ENCODE results near the gene OPCML.

The OPCML gene

DNA sequence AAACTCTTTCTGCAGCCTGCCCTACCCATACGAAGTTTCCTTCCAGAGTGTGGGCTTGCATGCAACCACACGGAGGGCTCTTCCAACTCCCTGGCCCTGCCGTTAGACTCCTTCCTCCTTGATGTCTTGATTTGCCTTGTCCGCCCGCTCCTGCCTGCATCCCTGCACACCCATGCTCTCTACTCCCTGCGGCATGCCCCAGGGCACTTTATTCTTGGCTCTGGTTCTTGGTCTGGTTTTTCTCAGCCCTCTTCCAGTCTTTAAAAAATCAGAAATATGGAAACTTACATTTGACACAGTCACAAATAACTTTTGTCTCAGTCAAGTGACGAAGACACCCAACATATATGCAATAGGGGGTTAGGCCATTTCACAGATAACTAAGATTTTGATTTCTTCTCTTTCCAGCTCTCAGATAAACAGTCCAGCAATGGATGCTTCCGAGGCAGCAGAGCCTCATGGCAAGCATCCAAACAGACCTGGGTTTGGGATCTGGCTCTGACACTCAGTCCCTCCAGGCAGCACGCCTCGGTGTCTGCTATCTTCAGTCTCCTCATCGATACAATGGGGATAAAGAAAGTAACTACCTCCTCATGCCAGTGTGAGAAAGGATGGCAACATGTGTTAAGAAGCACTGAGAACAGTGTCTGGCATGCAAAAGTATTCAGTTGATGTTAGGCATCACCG, 15.7 kb upstream of the OPCML start:
- TF ChIP-seq, protein P1, sequence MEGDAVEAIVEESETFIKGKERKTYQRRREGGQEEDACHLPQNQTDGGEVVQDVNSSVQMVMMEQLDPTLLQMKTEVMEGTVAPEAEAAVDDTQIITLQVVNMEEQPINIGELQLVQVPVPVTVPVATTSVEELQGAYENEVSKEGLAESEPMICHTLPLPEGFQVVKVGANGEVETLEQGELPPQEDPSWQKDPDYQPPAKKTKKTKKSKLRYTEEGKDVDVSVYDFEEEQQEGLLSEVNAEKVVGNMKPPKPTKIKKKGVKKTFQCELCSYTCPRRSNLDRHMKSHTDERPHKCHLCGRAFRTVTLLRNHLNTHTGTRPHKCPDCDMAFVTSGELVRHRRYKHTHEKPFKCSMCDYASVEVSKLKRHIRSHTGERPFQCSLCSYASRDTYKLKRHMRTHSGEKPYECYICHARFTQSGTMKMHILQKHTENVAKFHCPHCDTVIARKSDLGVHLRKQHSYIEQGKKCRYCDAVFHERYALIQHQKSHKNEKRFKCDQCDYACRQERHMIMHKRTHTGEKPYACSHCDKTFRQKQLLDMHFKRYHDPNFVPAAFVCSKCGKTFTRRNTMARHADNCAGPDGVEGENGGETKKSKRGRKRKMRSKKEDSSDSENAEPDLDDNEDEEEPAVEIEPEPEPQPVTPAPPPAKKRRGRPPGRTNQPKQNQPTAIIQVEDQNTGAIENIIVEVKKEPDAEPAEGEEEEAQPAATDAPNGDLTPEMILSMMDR (IDR thresholded peaks at IDR 0.05; ENCODE audit: unreplicated experiment in 3 of 3): no peak
- Mint-ChIP-seq H3K27me3 (ENCODE audit: low read depth) (peaks cover 9% of the 10 kb centered on the region), H3K9me3 (no peaks in the 10 kb centered on the region), H3K36me3 (ENCODE audit: low read depth) (no peaks in the 10 kb centered on the region), H3K4me3 (no peak overlapping the region), H3K4me1 (peaks cover 7% of the 10 kb centered on the region), H3K27ac (no peak overlapping the region)

- no peak overlapping the region for H3K27ac Mint-ChIP-seq
Measured at GRCh38 chr11:133545199-133545803, 13.0 kb upstream of the OPCML start.

GRCh38 chr11:133541720-133542095, 9.4 kb upstream of the OPCML start:
- H3K27ac Mint-ChIP-seq: peak overlapping the region in 2 of 3 experiments; percentile 58 to 92
- TF ChIP-seq, protein P1 (IDR thresholded peaks at IDR 0.05; ENCODE audit: unreplicated experiment in 3 of 3): no peak
- peaks cover 16% of the 10 kb centered on the region for H3K4me1 Mint-ChIP-seq

More at GRCh38 chr11:133545199-133545803, 13.0 kb upstream of the OPCML start:
- H3K27me3 Mint-ChIP-seq (ENCODE audit: low read depth): peaks cover 9% of the 10 kb centered on the region
- TF ChIP-seq, protein P1 (IDR thresholded peaks at IDR 0.05; ENCODE audit: unreplicated experiment in 3 of 3): no peak
- no peaks in the 10 kb centered on the region for H3K36me3 Mint-ChIP-seq (ENCODE audit: low read depth)
- H3K9me3 Mint-ChIP-seq: no peaks in the 10 kb centered on the region
- no peak overlapping the region for H3K4me3 Mint-ChIP-seq
- H3K4me1 Mint-ChIP-seq: peaks cover 16% of the 10 kb centered on the region

GRCh38 chr11:133541021-133541719, 8.9 kb upstream of the OPCML start:
- Mint-ChIP-seq H3K4me3 (peak overlapping the region in 1 of 3 experiments; percentile 8), H3K27me3 (ENCODE audit: low read depth) (peaks cover 23% of the 10 kb centered on the region), H3K36me3 (ENCODE audit: low read depth) (no peaks in the 10 kb centered on the region), H3K4me1 (peaks cover 16% of the 10 kb centered on the region), H3K9me3 (peaks cover 3% of the 10 kb centered on the region), H3K27ac (peak overlapping the region in 2 of 3 experiments; percentile 58 to 92)
- TF ChIP-seq, protein P1 (IDR thresholded peaks at IDR 0.05; ENCODE audit: unreplicated experiment in 3 of 3): peak in 1 of 3 experiments; percentile 48

More at GRCh38 chr11:133541720-133542095, 9.4 kb upstream of the OPCML start:
- Mint-ChIP-seq H3K9me3 (peaks cover 3% of the 10 kb centered on the region), H3K4me3 (peak overlapping the region in 1 of 3 experiments; percentile 8), H3K27me3 (ENCODE audit: low read depth) (peaks cover 23% of the 10 kb centered on the region), H3K36me3 (ENCODE audit: low read depth) (no peaks in the 10 kb centered on the region)

- no peak overlapping the region for H3K27ac Mint-ChIP-seq
- peaks cover 10% of the 10 kb centered on the region for H3K4me1 Mint-ChIP-seq
- no peak overlapping the region for H3K4me3 Mint-ChIP-seq
- peaks cover 49% of the 10 kb centered on the region for H3K27me3 Mint-ChIP-seq (ENCODE audit: low read depth)
- H3K36me3 Mint-ChIP-seq (ENCODE audit: low read depth): no peaks in the 10 kb centered on the region
- peaks cover 3% of the 10 kb centered on the region for H3K9me3 Mint-ChIP-seq
- TF ChIP-seq, protein P1 (IDR thresholded peaks at IDR 0.05; ENCODE audit: unreplicated experiment in 3 of 3): no peak
Measured at GRCh38 chr11:133536198-133536597, 3.9 kb upstream of the OPCML start.
